HEK293 (cell line): ENCODE measurements around the gene UNCX.

Source experiments
- CTCF ChIA-PET: fragments of 350-600 bp; formaldehyde crosslinking; extraction: SDS; loops from one replicate; lab custom pipeline; 2021; ENCODE audit warnings: antibody characterized with exemption; lab: Yijun Ruan, JAX
- POLR2A ChIA-PET: fragments of 300-600 bp; formaldehyde crosslinking; extraction: SDS; loops from one replicate; lab custom pipeline; 2020; ENCODE audit warnings: antibody characterized with exemption, inconsistent platforms; lab: Yijun Ruan, JAX
- H3K27ac ChIP-seq: fragments of 200-500 bp; sonication (Bioruptor generic); 2 replicates; pipeline ENCODE4 v1.5.1; 2014; ENCODE audit warnings: low read depth, low read length, control low read depth, inconsistent platforms; ENCODE audit errors: extremely low read depth
- H3K36me3 ChIP-seq, 2 experiments: fragments of 200-500 bp in 1 of 2; sonication (Bioruptor generic) in 1 of 2; 1 replicate in 1 of 2; 2 replicates in 1 of 2; pipeline ENCODE4 v1.5.1; 2014 to 2017; ENCODE audit warnings: inconsistent platforms in 2 of 2, low read length in 2 of 2; ENCODE audit not compliant: control insufficient read depth in 2 of 2, insufficient read depth in 1 of 2
- H3K4me1 ChIP-seq: fragments of 200-500 bp; sonication (Bioruptor generic); 2 replicates; pipeline ENCODE4 v1.5.1; 2014; ENCODE audit warnings: mild to moderate bottlenecking, low read length, inconsistent platforms; ENCODE audit not compliant: control insufficient read depth, insufficient read depth
- H3K4me3 ChIP-seq: 2 replicates; pipeline ENCODE4 v1.5.1; 2011; ENCODE audit warnings: low read depth, mild to moderate bottlenecking, control low read depth, low read length, moderate library complexity
- H3K9me3 ChIP-seq: fragments of 200-500 bp; sonication (Bioruptor generic); 2 replicates; pipeline ENCODE4 v1.5.1; 2014; ENCODE audit warnings: low read depth, low read length, inconsistent platforms; ENCODE audit not compliant: control insufficient read depth, insufficient read depth
- BCL11A ChIP-seq: fragments of 450-650 bp; formaldehyde crosslinking; IDR thresholded peaks from 2 replicates; pipeline ENCODE4 v1.5.1; 2016; ENCODE audit warnings: low read depth, missing biosample characterization, missing genetic modification characterization
- EGR2 ChIP-seq: fragments of 450-650 bp; formaldehyde crosslinking; IDR thresholded peaks from 2 replicates; pipeline ENCODE4 v1.5.1; 2016; ENCODE audit warnings: low read depth, missing biosample characterization, missing genetic modification characterization
- GLI2 ChIP-seq: fragments of 450-650 bp; formaldehyde crosslinking; IDR thresholded peaks from 2 replicates; pipeline ENCODE4; 2017; ENCODE audit warnings: missing biosample characterization, missing genetic modification characterization, low read depth, borderline replicate concordance
- YY2 ChIP-seq: fragments of 450-650 bp; formaldehyde crosslinking; IDR thresholded peaks from 2 replicates; pipeline ENCODE4 v1.5.1; 2016; ENCODE audit warnings: missing biosample characterization, missing genetic modification characterization
- ZBTB48 ChIP-seq: fragments of 450-650 bp; formaldehyde crosslinking; IDR thresholded peaks from 2 replicates; pipeline ENCODE4 v1.5.1; 2016; ENCODE audit warnings: missing biosample characterization, missing genetic modification characterization
- ZBTB8A ChIP-seq: fragments of 450-650 bp; formaldehyde crosslinking; IDR thresholded peaks from 2 replicates; pipeline ENCODE4 v1.5.1; 2016; ENCODE audit warnings: missing biosample characterization, missing genetic modification characterization
- ZFP3 ChIP-seq: fragments of 450-650 bp; formaldehyde crosslinking; IDR thresholded peaks from 2 replicates; pipeline ENCODE4 v1.5.1; 2016; ENCODE audit warnings: low read depth, missing biosample characterization, missing genetic modification characterization
- ZFP37 ChIP-seq: fragments of 450-650 bp; formaldehyde crosslinking; IDR thresholded peaks from 2 replicates; pipeline ENCODE4 v1.5.1; 2016; ENCODE audit warnings: missing biosample characterization, missing genetic modification characterization
- ZNF112 ChIP-seq: fragments of 450-650 bp; formaldehyde crosslinking; IDR thresholded peaks from 2 replicates; pipeline ENCODE4 v1.5.0; 2017; ENCODE audit warnings: missing biosample characterization, missing genetic modification characterization
- ZNF114 ChIP-seq: fragments of 450-650 bp; formaldehyde crosslinking; IDR thresholded peaks from 2 replicates; pipeline ENCODE4 v1.5.0; 2017; ENCODE audit warnings: missing biosample characterization, missing genetic modification characterization
- ZNF132 ChIP-seq: fragments of 450-650 bp; formaldehyde crosslinking; IDR thresholded peaks from 2 replicates; pipeline ENCODE4 v1.5.1; 2017; ENCODE audit warnings: missing biosample characterization, missing genetic modification characterization, borderline replicate concordance
- ZNF174 ChIP-seq: fragments of 450-650 bp; formaldehyde crosslinking; IDR thresholded peaks from 2 replicates; pipeline ENCODE4 v1.5.0; 2017; ENCODE audit warnings: missing biosample characterization, mild to moderate bottlenecking, missing genetic modification characterization
- ZNF19 ChIP-seq: fragments of 450-650 bp; formaldehyde crosslinking; IDR thresholded peaks from 2 replicates; pipeline ENCODE4; 2016; ENCODE audit warnings: missing biosample characterization, missing genetic modification characterization, low read depth
- ZNF202 ChIP-seq: fragments of 450-650 bp; formaldehyde crosslinking; IDR thresholded peaks from 2 replicates; pipeline ENCODE4 v1.5.1; 2016; ENCODE audit warnings: missing biosample characterization, missing genetic modification characterization, borderline replicate concordance
- ZNF221 ChIP-seq: fragments of 450-650 bp; formaldehyde crosslinking; IDR thresholded peaks from 2 replicates; pipeline ENCODE4 v1.5.1; 2017; ENCODE audit warnings: missing biosample characterization, missing genetic modification characterization, borderline replicate concordance
- ZNF350 ChIP-seq: fragments of 450-650 bp; formaldehyde crosslinking; IDR thresholded peaks from 2 replicates; pipeline ENCODE4 v1.5.0; 2017; ENCODE audit warnings: missing biosample characterization, mild to moderate bottlenecking, missing genetic modification characterization
- ZNF366 ChIP-seq: fragments of 450-650 bp; formaldehyde crosslinking; conservative IDR thresholded peaks from 2 replicates; pipeline ENCODE4 v1.5.1; 2016; ENCODE audit warnings: missing biosample characterization, missing genetic modification characterization
- ZNF521 ChIP-seq: fragments of 450-650 bp; formaldehyde crosslinking; IDR thresholded peaks from 2 replicates; pipeline ENCODE4 v1.5.1; 2017; ENCODE audit warnings: missing biosample characterization, mild to moderate bottlenecking, missing genetic modification characterization
- ZNF549 ChIP-seq: fragments of 450-650 bp; IDR thresholded peaks from 2 replicates; pipeline ENCODE4 v1.5.1; 2018; ENCODE audit warnings: missing biosample characterization, missing genetic modification characterization, mild to moderate bottlenecking, inconsistent platforms, moderate library complexity
- ZNF600 ChIP-seq: fragments of 450-650 bp; formaldehyde crosslinking; IDR thresholded peaks from 2 replicates; pipeline ENCODE4 v1.5.1; 2016; ENCODE audit warnings: missing biosample characterization, missing genetic modification characterization
- ZNF670 ChIP-seq: fragments of 450-650 bp; formaldehyde crosslinking; IDR thresholded peaks from 2 replicates; pipeline ENCODE4 v1.5.1; 2016; ENCODE audit warnings: missing biosample characterization, missing genetic modification characterization, low read depth
- ZNF677 ChIP-seq: fragments of 450-650 bp; IDR thresholded peaks from 2 replicates; pipeline ENCODE4 v1.5.0; 2018; ENCODE audit warnings: missing biosample characterization, mild to moderate bottlenecking, missing genetic modification characterization, moderate library complexity
- ZNF76 ChIP-seq: fragments of 450-650 bp; formaldehyde crosslinking; IDR thresholded peaks from 2 replicates; pipeline ENCODE4; 2016; ENCODE audit warnings: low read depth, missing biosample characterization, missing genetic modification characterization, borderline replicate concordance
- TF ChIP-seq, protein P1 (sequence below): fragments of 450-650 bp; formaldehyde crosslinking; IDR thresholded peaks from 2 replicates; pipeline ENCODE4 v1.5.1; 2016; ENCODE audit warnings: missing biosample characterization, missing genetic modification characterization
- TF ChIP-seq, protein P2 (sequence below): fragments of 450-650 bp; formaldehyde crosslinking; IDR thresholded peaks from 2 replicates; pipeline ENCODE4 v1.5.1; 2017; ENCODE audit warnings: missing biosample characterization, missing genetic modification characterization

The UNCX gene

GRCh38 chr7:1220977-1221745, 11.5 kb upstream of the UNCX start:
- TF ChIP-seq ZFP37 (tag by site-specific recombination) (no peak), ZNF19 (tag by site-specific recombination) (no peak), ZNF112 (tag by site-specific recombination) (no peak)
- TF ChIP-seq, protein P1, sequence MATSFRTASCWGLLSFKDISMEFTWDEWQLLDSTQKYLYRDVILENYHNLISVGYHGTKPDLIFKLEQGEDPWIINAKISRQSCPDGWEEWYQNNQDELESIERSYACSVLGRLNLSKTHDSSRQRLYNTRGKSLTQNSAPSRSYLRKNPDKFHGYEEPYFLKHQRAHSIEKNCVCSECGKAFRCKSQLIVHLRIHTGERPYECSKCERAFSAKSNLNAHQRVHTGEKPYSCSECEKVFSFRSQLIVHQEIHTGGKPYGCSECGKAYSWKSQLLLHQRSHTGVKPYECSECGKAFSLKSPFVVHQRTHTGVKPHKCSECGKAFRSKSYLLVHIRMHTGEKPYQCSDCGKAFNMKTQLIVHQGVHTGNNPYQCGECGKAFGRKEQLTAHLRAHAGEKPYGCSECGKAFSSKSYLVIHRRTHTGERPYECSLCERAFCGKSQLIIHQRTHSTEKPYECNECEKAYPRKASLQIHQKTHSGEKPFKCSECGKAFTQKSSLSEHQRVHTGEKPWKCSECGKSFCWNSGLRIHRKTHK, result no peak
- Histone ChIP-seq H3K27ac (no peak overlapping the region), H3K9me3 (no peaks in the 10 kb centered on the region), H3K36me3 (no peaks in the 10 kb centered on the region), H3K4me1 (no peaks in the 10 kb centered on the region), H3K4me3 (no peak overlapping the region)
- POLR2A ChIA-PET, result no interaction called here
- CTCF ChIA-PET, result interaction anchor here (0.6 to 1.9 kb wide), 4 partner anchors 38 to 211 kb away, joined by 3 to 10 read pairs (median 4); no protein-coding TSS in a partner anchor

GRCh38 chr7:1223196-1223981, 9.3 kb upstream of the UNCX start:
- ChIA-PET POLR2A (interaction anchor here (0.6 kb wide), 1 partner anchor 13 kb away, joined by 3 read pairs; no protein-coding TSS in a partner anchor), CTCF (interaction anchor here (2.3 kb wide), 1 partner anchor 189 kb away, joined by 7 read pairs; no protein-coding TSS in a partner anchor)
- H3K27ac ChIP-seq, result no peak overlapping the region
- H3K36me3 ChIP-seq, result no peaks in the 10 kb centered on the region
- no peak for TF ChIP-seq ZNF202 (tag by site-specific recombination)
- TF ChIP-seq ZNF132 (tag by site-specific recombination), result no peak
- no peak for TF ChIP-seq ZNF221 (tag by site-specific recombination)
- no peak for TF ChIP-seq ZNF76 (tag by site-specific recombination)
- no peak for TF ChIP-seq GLI2 (tag by site-specific recombination)
- TF ChIP-seq ZNF174 (tag by site-specific recombination), result no peak
- no peaks in the 10 kb centered on the region for H3K9me3 ChIP-seq
- no peaks in the 10 kb centered on the region for H3K4me1 ChIP-seq
- no peak overlapping the region for H3K4me3 ChIP-seq

GRCh38 chr7:1224086-1224716, 8.5 kb upstream of the UNCX start:
- ChIA-PET CTCF (interaction anchor here (1.3 to 2.3 kb wide), 4 partner anchors 32 to 208 kb away, joined by 3 to 7 read pairs (median 6); no protein-coding TSS in a partner anchor), POLR2A (no interaction called here)
- H3K4me3 ChIP-seq, result no peak overlapping the region
- H3K27ac ChIP-seq, result no peak overlapping the region
- H3K36me3 ChIP-seq, result no peaks in the 10 kb centered on the region
- H3K4me1 ChIP-seq, result no peaks in the 10 kb centered on the region
- no peaks in the 10 kb centered on the region for H3K9me3 ChIP-seq
- TF ChIP-seq, protein P1, result no peak
- TF ChIP-seq ZNF670, result no peak
- TF ChIP-seq ZNF600 (tag by site-specific recombination), result no peak
- no peak for TF ChIP-seq ZNF549 (tag by site-specific recombination)
- no peak for TF ChIP-seq ZNF132 (tag by site-specific recombination)
- TF ChIP-seq ZBTB48 (tag by site-specific recombination), result no peak
- no peak for TF ChIP-seq YY2 (tag by site-specific recombination)
- no peak for TF ChIP-seq ZNF114 (tag by site-specific recombination)
- no peak for TF ChIP-seq EGR2 (tag by site-specific recombination)
- TF ChIP-seq, protein P2, sequence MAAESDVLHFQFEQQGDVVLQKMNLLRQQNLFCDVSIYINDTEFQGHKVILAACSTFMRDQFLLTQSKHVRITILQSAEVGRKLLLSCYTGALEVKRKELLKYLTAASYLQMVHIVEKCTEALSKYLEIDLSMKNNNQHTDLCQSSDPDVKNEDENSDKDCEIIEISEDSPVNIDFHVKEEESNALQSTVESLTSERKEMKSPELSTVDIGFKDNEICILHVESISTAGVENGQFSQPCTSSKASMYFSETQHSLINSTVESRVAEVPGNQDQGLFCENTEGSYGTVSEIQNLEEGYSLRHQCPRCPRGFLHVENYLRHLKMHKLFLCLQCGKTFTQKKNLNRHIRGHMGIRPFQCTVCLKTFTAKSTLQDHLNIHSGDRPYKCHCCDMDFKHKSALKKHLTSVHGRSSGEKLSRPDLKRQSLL (tag by site-specific recombination), result no peak
- TF ChIP-seq ZBTB8A (tag by site-specific recombination), result no peak
- TF ChIP-seq ZNF366 (tag by site-specific recombination), result no peak
- TF ChIP-seq ZNF677, result no peak
- no peak for TF ChIP-seq ZFP3 (tag by site-specific recombination)
- TF ChIP-seq ZNF19 (tag by site-specific recombination), result no peak
- TF ChIP-seq BCL11A (tag by site-specific recombination), result no peak
- no peak for TF ChIP-seq ZNF350 (tag by site-specific recombination)
- TF ChIP-seq ZNF521 (tag by site-specific recombination), result no peak
